Uterus (tissue), 4 donors: ENCODE measurements around the gene USB1. TPM values are rescaled to one million over a fixed set of nuclear protein-coding genes. Genes with fewer than 3 reads are reported as not detected.

Experiments used
- DNase-seq, 2 donors: peaks; one replicate each; pipeline ENCODE4 v3.0.0-alpha.2; 2019 to 2020
- H3K27ac ChIP-seq, 2 donors: fragments of 200-600 bp; sonication (generic); 1 replicate in 1 of 2; 2 replicates in 1 of 2; pipeline ENCODE4 v1.5.1; 2016 to 2018
- H3K27me3 ChIP-seq, 2 donors: fragments of 200-600 bp; sonication (generic); one replicate each; pipeline ENCODE4 v1.5.1; 2018 to 2019; ENCODE audit warnings: control low read depth in 1 of 2
- H3K36me3 ChIP-seq, 2 donors: fragments of 200-600 bp; sonication (generic); one replicate each; pipeline ENCODE4 v1.5.1; 2019; ENCODE audit warnings: control low read depth in 1 of 2
- H3K4me1 ChIP-seq, 2 donors: fragments of 200-600 bp; sonication (generic); one replicate each; pipeline ENCODE4 v1.5.1; 2018 to 2019; ENCODE audit warnings: control low read depth in 1 of 2
- H3K4me3 ChIP-seq, 2 donors: fragments of 200-600 bp; sonication (generic); 1 replicate in 1 of 2; 2 replicates in 1 of 2; pipeline ENCODE4 v1.5.1; 2018 to 2019; ENCODE audit warnings: mild to moderate bottlenecking in 1 of 2
- H3K9me3 ChIP-seq, 2 donors: fragments of 200-600 bp; sonication (generic); one replicate each; pipeline ENCODE4 v1.5.1; 2019; ENCODE audit warnings: control low read depth in 1 of 2
- POLR2A ChIP-seq, 2 donors: fragments of 450-650 bp; IDR thresholded peaks; one replicate each; pipeline ENCODE4 v1.6.1; 2016; ENCODE audit warnings: antibody characterized with exemption in 2 of 2, mild to moderate bottlenecking in 1 of 2, moderate library complexity in 1 of 2
- intact Hi-C: fragments of 100-400 bp; cut with DNase I; formaldehyde crosslinking; loops from one replicate; pipeline ENCODE4 v1.15.1; 2023; ENCODE audit warnings: low total_unique reads
- total RNA-seq, 4 donors: library from RNA; depleted of rRNA in 3 of 4; stranded (reverse); fragments of >200 nt in 3 of 4; gene quantifications; one replicate each; pipeline versions ENCODE4 v1.1.0 to v1.2.4, GENCODE V29; 2014 to 2023
- TF ChIP-seq, protein P1 (sequence below), 4 experiments: fragments of 200-600 bp in 2 of 4; fragments of 450-650 bp in 2 of 4; sonication (generic) in 2 of 4; IDR thresholded peaks; one replicate each; pipeline ENCODE4 v1.5.1; 2016 to 2019; ENCODE audit warnings: antibody characterized with exemption in 4 of 4, mild to moderate bottlenecking in 2 of 4, moderate library complexity in 1 of 4
- donor health status: DM: yes; HTN: yes; CAD: no.

Gene USB1
- total RNA-seq, 4 donors from 2014 or later = 2.0 to 34.9 (median 14.9) TPM

DNA sequence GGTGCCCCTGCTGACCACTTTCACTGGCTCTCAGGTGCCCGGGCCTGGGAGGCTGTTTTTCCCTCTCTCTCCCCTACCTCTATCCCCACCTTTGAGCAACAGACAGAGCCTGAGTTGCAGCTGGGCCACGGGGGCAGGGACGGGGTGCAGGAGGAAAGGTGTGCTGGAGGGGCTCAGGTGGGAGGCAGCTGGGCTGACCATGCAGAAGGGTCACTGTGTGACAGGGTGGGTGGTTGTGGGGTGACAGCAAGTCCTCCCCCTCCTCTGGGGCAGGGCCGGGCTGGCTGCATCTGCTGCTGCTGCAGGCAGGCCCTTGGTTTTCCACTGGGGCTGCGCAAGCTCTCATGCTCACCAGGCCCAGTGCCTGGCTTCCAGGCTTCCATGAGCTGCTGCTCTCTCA is 7.3 kb upstream of the USB1 start:
- DNase-seq = no peak
- no peaks in the 10 kb centered on the region for H3K27me3 ChIP-seq
- intact Hi-C loops = no loop called here
- H3K27ac ChIP-seq = no peak overlapping the region
- no peaks in the 10 kb centered on the region for H3K36me3 ChIP-seq
- TF ChIP-seq, protein P1, sequence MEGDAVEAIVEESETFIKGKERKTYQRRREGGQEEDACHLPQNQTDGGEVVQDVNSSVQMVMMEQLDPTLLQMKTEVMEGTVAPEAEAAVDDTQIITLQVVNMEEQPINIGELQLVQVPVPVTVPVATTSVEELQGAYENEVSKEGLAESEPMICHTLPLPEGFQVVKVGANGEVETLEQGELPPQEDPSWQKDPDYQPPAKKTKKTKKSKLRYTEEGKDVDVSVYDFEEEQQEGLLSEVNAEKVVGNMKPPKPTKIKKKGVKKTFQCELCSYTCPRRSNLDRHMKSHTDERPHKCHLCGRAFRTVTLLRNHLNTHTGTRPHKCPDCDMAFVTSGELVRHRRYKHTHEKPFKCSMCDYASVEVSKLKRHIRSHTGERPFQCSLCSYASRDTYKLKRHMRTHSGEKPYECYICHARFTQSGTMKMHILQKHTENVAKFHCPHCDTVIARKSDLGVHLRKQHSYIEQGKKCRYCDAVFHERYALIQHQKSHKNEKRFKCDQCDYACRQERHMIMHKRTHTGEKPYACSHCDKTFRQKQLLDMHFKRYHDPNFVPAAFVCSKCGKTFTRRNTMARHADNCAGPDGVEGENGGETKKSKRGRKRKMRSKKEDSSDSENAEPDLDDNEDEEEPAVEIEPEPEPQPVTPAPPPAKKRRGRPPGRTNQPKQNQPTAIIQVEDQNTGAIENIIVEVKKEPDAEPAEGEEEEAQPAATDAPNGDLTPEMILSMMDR (IDR thresholded peaks at IDR 0.05) = no peak
- no peak for TF ChIP-seq POLR2A (IDR thresholded peaks at IDR 0.05)
- no peaks in the 10 kb centered on the region for H3K4me1 ChIP-seq
- no peak overlapping the region for H3K4me3 ChIP-seq
- H3K9me3 ChIP-seq = no peaks in the 10 kb centered on the region

- H3K27ac ChIP-seq = no peak overlapping the region
- no peaks in the 10 kb centered on the region for H3K9me3 ChIP-seq
- intact Hi-C loops = no loop called here
- no peaks in the 10 kb centered on the region for H3K36me3 ChIP-seq
- DNase-seq = no peak
- H3K27me3 ChIP-seq = no peaks in the 10 kb centered on the region
- no peak for TF ChIP-seq POLR2A (IDR thresholded peaks at IDR 0.05)
- TF ChIP-seq, protein P1 (IDR thresholded peaks at IDR 0.05) = no peak
- no peaks in the 10 kb centered on the region for H3K4me1 ChIP-seq
- no peak overlapping the region for H3K4me3 ChIP-seq
Measured at GRCh38 chr16:57994361-57994760, 6.8 kb upstream of the USB1 start.

DNA sequence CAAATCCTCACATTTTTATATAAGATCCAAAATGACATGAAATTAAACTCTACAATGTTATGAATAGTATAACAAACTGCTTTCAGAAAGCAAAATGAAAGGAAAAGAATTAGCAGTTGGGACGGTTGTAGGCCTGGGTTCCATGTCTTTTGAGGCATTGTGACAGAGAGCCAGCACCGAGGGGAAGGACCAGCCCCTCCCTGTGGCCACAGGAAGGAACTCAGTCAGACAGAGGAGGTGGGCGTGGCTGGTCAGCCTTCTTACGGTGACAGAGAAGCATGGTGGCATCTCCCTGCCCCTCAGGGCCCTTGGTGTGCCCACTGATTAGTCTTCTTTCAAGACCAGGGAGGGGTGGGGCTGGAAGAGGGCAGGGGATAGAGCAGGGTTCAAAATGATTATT is 6.4 kb upstream of the USB1 start:
- Histone ChIP-seq H3K4me1 (no peaks in the 10 kb centered on the region), H3K9me3 (no peaks in the 10 kb centered on the region), H3K4me3 (no peak overlapping the region), H3K27ac (no peak overlapping the region), H3K27me3 (no peaks in the 10 kb centered on the region), H3K36me3 (no peaks in the 10 kb centered on the region)
- intact Hi-C loops = no loop called here
- TF ChIP-seq, protein P1 (IDR thresholded peaks at IDR 0.05) = no peak
- no peak for TF ChIP-seq POLR2A (IDR thresholded peaks at IDR 0.05)
- DNase-seq = no peak

DNA sequence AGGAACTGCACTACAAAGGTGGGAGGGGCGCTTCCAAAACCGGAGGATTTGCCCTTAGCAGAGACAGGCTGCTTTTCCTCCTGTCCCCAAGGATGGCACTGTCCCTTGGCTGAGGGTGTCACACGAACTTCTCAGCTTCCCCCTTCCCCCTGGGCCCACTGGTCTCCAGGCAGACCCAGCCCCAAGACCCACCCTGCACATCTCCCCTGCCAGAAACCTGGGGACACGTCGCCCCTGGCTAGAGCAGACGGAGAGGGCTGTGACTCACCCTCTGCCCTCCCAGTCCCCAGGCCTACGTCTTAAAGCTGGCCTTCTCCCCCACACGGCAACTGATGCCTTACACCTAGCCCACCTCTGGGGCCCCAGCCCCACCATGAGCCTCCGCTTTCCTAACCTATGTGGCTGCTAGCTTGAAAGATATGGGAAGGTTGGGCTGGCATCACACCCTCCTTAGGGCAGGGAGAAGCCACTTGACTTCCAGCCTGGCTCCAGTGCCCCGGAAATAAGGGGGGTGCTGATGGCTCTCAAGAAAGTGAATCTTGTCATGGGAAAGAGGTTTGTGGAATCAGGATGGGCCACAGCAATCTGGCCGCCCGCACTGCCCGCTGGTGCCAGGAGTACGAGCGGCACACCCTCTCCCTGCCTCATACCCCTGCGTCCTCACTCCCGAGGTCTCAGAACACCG is 5.3 kb upstream of the USB1 start:
- H3K27ac ChIP-seq = no peak overlapping the region
- H3K36me3 ChIP-seq = no peaks in the 10 kb centered on the region
- H3K27me3 ChIP-seq = no peaks in the 10 kb centered on the region
- H3K4me1 ChIP-seq = no peaks in the 10 kb centered on the region
- no peak for TF ChIP-seq POLR2A (IDR thresholded peaks at IDR 0.05)
- TF ChIP-seq, protein P1 (IDR thresholded peaks at IDR 0.05) = no peak
- H3K4me3 ChIP-seq = no peak overlapping the region
- intact Hi-C loops = no loop called here
- no peaks in the 10 kb centered on the region for H3K9me3 ChIP-seq
- no peak for DNase-seq

DNA sequence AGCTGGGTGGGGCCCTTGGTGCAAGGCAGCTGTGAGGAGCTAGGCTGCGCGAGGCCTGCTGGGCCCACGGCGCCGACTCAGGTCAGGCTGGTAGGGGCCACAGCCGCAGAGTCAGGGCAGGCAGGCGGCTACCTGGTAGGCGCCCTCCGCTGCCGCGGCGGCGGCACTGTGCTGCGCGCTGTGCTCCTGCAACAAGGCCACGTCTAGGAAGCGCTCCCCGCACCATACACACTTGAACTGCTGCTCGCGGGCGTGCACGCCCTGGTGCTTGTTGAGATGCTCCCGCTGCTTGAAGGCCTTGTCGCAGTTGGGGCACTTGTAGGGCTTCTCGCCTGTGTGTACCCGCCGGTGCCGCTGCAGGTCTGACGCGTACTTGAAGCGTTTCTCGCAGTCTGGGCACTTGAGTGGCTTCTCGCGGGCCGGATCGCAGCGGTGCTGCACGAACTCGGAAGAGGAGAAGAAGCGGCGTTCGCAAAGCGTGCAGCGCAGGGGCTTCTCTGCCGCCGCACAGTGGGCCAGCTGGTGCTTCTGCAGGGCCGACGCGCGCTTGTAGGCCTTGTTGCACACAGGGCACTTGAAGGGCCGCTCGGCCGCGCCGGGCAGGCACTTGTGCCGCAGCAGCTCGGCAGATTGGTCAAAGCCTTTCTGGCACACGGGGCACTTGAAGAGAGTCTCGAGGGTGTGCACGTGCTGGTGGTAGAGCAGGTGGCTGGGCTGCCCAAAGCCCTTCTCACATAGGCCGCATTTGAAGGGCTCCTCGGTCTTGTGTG is 4.6 kb upstream of the USB1 start:
- H3K36me3 ChIP-seq = no peaks in the 10 kb centered on the region
- no peak overlapping the region for H3K4me3 ChIP-seq
- DNase-seq = no peak
- TF ChIP-seq POLR2A (IDR thresholded peaks at IDR 0.05) = no peak
- TF ChIP-seq, protein P1 (IDR thresholded peaks at IDR 0.05) = no peak
- H3K27ac ChIP-seq = no peak overlapping the region
- H3K4me1 ChIP-seq = no peaks in the 10 kb centered on the region
- H3K9me3 ChIP-seq = no peaks in the 10 kb centered on the region
- intact Hi-C loops = no loop called here
- H3K27me3 ChIP-seq = no peaks in the 10 kb centered on the region
